NCI-H345 (cell line): Measurements from ENCODE around the gene HNF1A.

Experiments
- DNase-seq: peaks from one replicate; lab custom pipeline; 2025; lab: John Stamatoyannopoulos, UW

HNF1A gene

GRCh38 chr12:121050725-121051124, 72.4 kb downstream of the HNF1A start:
- no peak for DNase-seq
